Body of pancreas (tissue), 4 donors: ENCODE results near the gene ADGRV1.

Experiments
- POLR2A ChIP-seq, 3 donors: fragments of 450-650 bp; IDR thresholded peaks; one replicate each; pipeline ENCODE4 v1.6.1; 2016; ENCODE audit warnings: antibody characterized with exemption in 3 of 3, mild to moderate bottlenecking in 2 of 3
- TF ChIP-seq, protein P1 (sequence below), 7 experiments: fragments of 450-650 bp in 4 of 7; fragments of 200-600 bp in 3 of 7; sonication (generic) in 3 of 7; IDR thresholded peaks; one replicate each; pipeline ENCODE4 v1.5.1; 2016 to 2019; ENCODE audit warnings: antibody characterized with exemption in 7 of 7

GRCh38 chr5:90747175-90747574 lies 188.6 kb downstream of the ADGRV1 start:
- TF ChIP-seq, protein P1, sequence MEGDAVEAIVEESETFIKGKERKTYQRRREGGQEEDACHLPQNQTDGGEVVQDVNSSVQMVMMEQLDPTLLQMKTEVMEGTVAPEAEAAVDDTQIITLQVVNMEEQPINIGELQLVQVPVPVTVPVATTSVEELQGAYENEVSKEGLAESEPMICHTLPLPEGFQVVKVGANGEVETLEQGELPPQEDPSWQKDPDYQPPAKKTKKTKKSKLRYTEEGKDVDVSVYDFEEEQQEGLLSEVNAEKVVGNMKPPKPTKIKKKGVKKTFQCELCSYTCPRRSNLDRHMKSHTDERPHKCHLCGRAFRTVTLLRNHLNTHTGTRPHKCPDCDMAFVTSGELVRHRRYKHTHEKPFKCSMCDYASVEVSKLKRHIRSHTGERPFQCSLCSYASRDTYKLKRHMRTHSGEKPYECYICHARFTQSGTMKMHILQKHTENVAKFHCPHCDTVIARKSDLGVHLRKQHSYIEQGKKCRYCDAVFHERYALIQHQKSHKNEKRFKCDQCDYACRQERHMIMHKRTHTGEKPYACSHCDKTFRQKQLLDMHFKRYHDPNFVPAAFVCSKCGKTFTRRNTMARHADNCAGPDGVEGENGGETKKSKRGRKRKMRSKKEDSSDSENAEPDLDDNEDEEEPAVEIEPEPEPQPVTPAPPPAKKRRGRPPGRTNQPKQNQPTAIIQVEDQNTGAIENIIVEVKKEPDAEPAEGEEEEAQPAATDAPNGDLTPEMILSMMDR (IDR thresholded peaks at IDR 0.05): no peak
- TF ChIP-seq POLR2A (IDR thresholded peaks at IDR 0.05): no peak
